Ureter (tissue), 1 donor: ENCODE results near the gene CUEDC1. TPM values are rescaled to one million over a fixed set of nuclear protein-coding genes. Genes with fewer than 3 reads are reported as not detected.

Experiments
- DNase-seq: peaks from one replicate; pipeline ENCODE4 v3.0.0-alpha.2; 2020; ENCODE audit warnings: low spot score
- total RNA-seq: library from RNA; stranded (reverse); gene quantifications from one replicate; pipeline ENCODE4 v1.2.4, GENCODE V29; 2023
- donor health status: DM: yes; HTN: yes; CAD: no.

The CUEDC1 gene
- total RNA-seq, 1 donor from 2014 or later = 36.9 TPM

GRCh38 chr17:57915544-57915943 lies 39.7 kb downstream of the CUEDC1 start:
- DNase-seq = no peak

GRCh38 chr17:57914273-57915142 lies 40.7 kb downstream of the CUEDC1 start:
- DNase-seq = no peak

GRCh38 chr17:57913575-57914272 lies 41.5 kb downstream of the CUEDC1 start:
- no peak for DNase-seq

- DNase-seq = peak; percentile 88
Measured at GRCh38 chr17:57911834-57912673, 43.2 kb downstream of the CUEDC1 start.

- DNase-seq = no peak
Measured at GRCh38 chr17:57910462-57911420, 44.5 kb downstream of the CUEDC1 start.

GRCh38 chr17:57909551-57909950 lies 45.7 kb downstream of the CUEDC1 start:
- no peak for DNase-seq

- DNase-seq = no peak
Measured at GRCh38 chr17:57908278-57908677, 46.9 kb downstream of the CUEDC1 start.

- no peak for DNase-seq
Measured at GRCh38 chr17:57906910-57907309, 48.3 kb downstream of the CUEDC1 start.

- no peak for DNase-seq
Measured at GRCh38 chr17:57905875-57906455, 49.2 kb downstream of the CUEDC1 start.

GRCh38 chr17:57903961-57904360 lies 51.3 kb downstream of the CUEDC1 start:
- DNase-seq = no peak

- peak; percentile 87 for DNase-seq
Measured at GRCh38 chr17:57902800-57903759, 52.1 kb downstream of the CUEDC1 start.

GRCh38 chr17:57902117-57902799 lies 53.0 kb downstream of the CUEDC1 start:
- no peak for DNase-seq

- peak; percentile 74 for DNase-seq
Measured at GRCh38 chr17:57900991-57901743, 54.0 kb downstream of the CUEDC1 start.

GRCh38 chr17:57899822-57900221 lies 55.4 kb downstream of the CUEDC1 start:
- peak; percentile 78 for DNase-seq

GRCh38 chr17:57899391-57899790 lies 55.8 kb downstream of the CUEDC1 start:
- DNase-seq = no peak

GRCh38 chr17:57898487-57899311 lies 56.5 kb downstream of the CUEDC1 start:
- peak; percentile 74 for DNase-seq
